OCI-LY1 (cell line): Measurements from ENCODE around the gene WDR13.
"Not testable (repeated sequence)": the region's sequence is repeated elsewhere in the genome, so short reads cannot be mapped to it uniquely, and the experiment has no call there.

Source experiments
- H2AFZ ChIP-seq: fragments of 200-600 bp; sonication (generic), shearing (Covaris generic); 2 replicates; pipeline ENCODE4 v1.6.0; 2014; ENCODE audit warnings: antibody characterized with exemption, mild to moderate bottlenecking, low read length
- H3F3A ChIP-seq: fragments of 200-600 bp; sonication (generic), shearing (Covaris generic); 2 replicates; pipeline ENCODE4 v1.6.0; 2014; ENCODE audit warnings: mild to moderate bottlenecking, antibody characterized with exemption, low read length, moderate library complexity; ENCODE audit not compliant: insufficient read depth
- H3K27ac ChIP-seq: fragments of 200-600 bp; sonication (generic); 2 replicates; pipeline ENCODE4 v1.5.1; 2014; ENCODE audit warnings: low read length, mixed run types, mild to moderate bottlenecking, low read depth; ENCODE audit not compliant: poor library complexity, severe bottlenecking
- H3K27me3 ChIP-seq: fragments of 200-600 bp; sonication (generic); 2 replicates; pipeline ENCODE4 v1.6.0; 2014; ENCODE audit warnings: antibody characterized with exemption, mild to moderate bottlenecking, low read length, moderate library complexity; ENCODE audit not compliant: insufficient read depth
- H3K36me3 ChIP-seq: fragments of 200-600 bp; sonication (generic); 2 replicates; pipeline ENCODE4 v1.6.1; 2014; ENCODE audit warnings: mild to moderate bottlenecking, antibody characterized with exemption, low read length, moderate library complexity, mixed read lengths; ENCODE audit not compliant: insufficient read depth
- H3K4me1 ChIP-seq: fragments of 200-600 bp; sonication (generic); 2 replicates; pipeline ENCODE4 v1.5.1; 2014; ENCODE audit warnings: mild to moderate bottlenecking, low read length, moderate library complexity; ENCODE audit not compliant: insufficient read depth, severe bottlenecking
- H3K4me2 ChIP-seq: fragments of 200-600 bp; sonication (generic), shearing (Covaris generic); 2 replicates; pipeline ENCODE4 v1.6.1; 2014; ENCODE audit warnings: low read length
- H3K4me3 ChIP-seq: fragments of 200-600 bp; sonication (generic); 2 replicates; pipeline ENCODE4 v1.5.1; 2014; ENCODE audit warnings: low read length, low read depth, mild to moderate bottlenecking, mixed read lengths; ENCODE audit not compliant: poor library complexity, severe bottlenecking
- H3K79me2 ChIP-seq: fragments of 200-600 bp; shearing (Covaris generic); 2 replicates; pipeline ENCODE4 v1.6.1; 2016; ENCODE audit warnings: mixed run types, low read length, mixed read lengths; ENCODE audit not compliant: insufficient read depth
- H3K9ac ChIP-seq: fragments of 200-600 bp; sonication (generic), shearing (Covaris generic); 2 replicates; pipeline ENCODE4 v1.6.1; 2014; ENCODE audit warnings: mild to moderate bottlenecking, low read length, mixed read lengths
- H3K9me2 ChIP-seq: fragments of 200-600 bp; sonication (generic), shearing (Covaris generic); 2 replicates; pipeline ENCODE4 v1.6.1; 2014; ENCODE audit warnings: low read depth, mild to moderate bottlenecking, low read length, mixed read lengths
- H3K9me3 ChIP-seq: fragments of 200-600 bp; shearing (Covaris generic); 2 replicates; pipeline ENCODE4 v1.6.1; 2014; ENCODE audit warnings: low read length, mixed read lengths
- H4K20me1 ChIP-seq: fragments of 200-600 bp; sonication (generic), shearing (Covaris generic); 2 replicates; pipeline ENCODE4 v1.6.0; 2016; ENCODE audit warnings: mild to moderate bottlenecking, low read length; ENCODE audit not compliant: insufficient read depth
- EZH2 ChIP-seq: fragments of 200-600 bp; sonication (generic), shearing (Covaris generic); IDR thresholded peaks from 2 replicates; pipeline ENCODE4 v1.8.0; 2017; ENCODE audit warnings: borderline replicate concordance, mixed run types, mild to moderate bottlenecking, antibody characterized with exemption, low read length, moderate library complexity, mixed read lengths
- TF ChIP-seq, protein P1 (sequence below): fragments of 200-600 bp; sonication (generic), shearing (Covaris generic); IDR thresholded peaks from 2 replicates; pipeline ENCODE4 v1.5.1; 2017; ENCODE audit warnings: mild to moderate bottlenecking, antibody characterized with exemption, low read length, moderate library complexity, mixed read lengths

The WDR13 gene

DNA sequence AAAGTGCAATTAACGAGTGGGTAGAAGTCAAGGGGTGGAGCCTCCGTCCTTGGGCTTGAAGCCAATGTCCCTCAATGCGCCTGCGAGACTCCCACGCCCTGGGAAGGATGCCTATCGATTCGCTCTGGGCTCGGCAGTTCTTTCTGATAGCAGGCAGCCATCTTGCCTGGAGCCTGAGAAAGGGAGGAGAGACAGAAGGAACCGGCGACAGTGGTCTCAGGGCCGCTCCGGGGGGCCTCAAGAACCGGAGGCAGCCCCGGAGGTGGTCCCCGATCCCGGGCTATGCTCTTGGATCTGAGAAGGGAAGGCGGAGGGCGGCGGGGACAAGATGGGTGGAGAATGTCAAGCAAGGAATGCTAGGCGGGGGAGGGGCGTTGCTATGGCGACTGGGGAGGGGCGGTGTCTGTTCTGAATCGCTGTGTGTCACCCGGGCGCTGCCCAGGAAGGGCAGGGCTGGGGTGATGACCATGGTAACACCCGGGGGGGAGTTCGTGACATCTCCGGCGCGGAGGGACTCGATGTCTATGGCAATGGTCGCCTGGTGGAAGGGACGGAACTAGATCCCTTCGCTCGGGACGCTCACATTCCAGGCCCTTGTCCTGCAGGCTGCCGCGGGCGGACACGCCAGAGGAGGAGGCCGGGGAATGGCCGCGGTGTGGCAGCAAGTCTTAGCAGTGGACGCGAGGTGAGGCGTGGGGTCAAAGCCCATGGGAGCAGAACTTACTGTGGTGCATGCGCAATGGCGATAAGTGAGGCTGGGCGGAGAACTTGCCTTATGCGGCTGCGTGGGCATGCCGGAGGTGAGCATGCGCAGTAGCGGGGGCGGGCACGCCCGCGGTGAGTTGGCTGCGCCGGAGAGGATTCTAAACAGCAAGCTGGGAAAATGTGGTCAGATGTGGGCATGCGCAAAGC, at the start of gene WDR13:
TSS of gene WDR13 (plus strand) at position 140 of the 912 bp plus-strand sequence. CDS start at position 645, 505 bp downstream.
- Histone ChIP-seq H3K79me2 (no peaks in the 10 kb centered on the region), H3K9ac (peak within 1 kb of the TSS; percentile 98), H3K27me3 (no peaks in the 10 kb centered on the region), H3K4me2 (peak within 1 kb of the TSS; percentile 83), H3K9me3 (no peaks in the 10 kb centered on the region), H3K27ac (peak within 1 kb of the TSS; percentile 90), H3F3A (no peaks in the 10 kb centered on the region), H3K4me3 (peak within 1 kb of the TSS; percentile 97), H3K9me2 (no peaks in the 10 kb centered on the region), H3K4me1 (peaks cover 7% of the 10 kb centered on the region), H3K36me3 (no peaks in the 10 kb centered on the region), H4K20me1 (no peaks in the 10 kb centered on the region), H2AFZ (no peak within 1 kb of the TSS)
- no peak for TF ChIP-seq EZH2
- TF ChIP-seq, protein P1, sequence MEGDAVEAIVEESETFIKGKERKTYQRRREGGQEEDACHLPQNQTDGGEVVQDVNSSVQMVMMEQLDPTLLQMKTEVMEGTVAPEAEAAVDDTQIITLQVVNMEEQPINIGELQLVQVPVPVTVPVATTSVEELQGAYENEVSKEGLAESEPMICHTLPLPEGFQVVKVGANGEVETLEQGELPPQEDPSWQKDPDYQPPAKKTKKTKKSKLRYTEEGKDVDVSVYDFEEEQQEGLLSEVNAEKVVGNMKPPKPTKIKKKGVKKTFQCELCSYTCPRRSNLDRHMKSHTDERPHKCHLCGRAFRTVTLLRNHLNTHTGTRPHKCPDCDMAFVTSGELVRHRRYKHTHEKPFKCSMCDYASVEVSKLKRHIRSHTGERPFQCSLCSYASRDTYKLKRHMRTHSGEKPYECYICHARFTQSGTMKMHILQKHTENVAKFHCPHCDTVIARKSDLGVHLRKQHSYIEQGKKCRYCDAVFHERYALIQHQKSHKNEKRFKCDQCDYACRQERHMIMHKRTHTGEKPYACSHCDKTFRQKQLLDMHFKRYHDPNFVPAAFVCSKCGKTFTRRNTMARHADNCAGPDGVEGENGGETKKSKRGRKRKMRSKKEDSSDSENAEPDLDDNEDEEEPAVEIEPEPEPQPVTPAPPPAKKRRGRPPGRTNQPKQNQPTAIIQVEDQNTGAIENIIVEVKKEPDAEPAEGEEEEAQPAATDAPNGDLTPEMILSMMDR: no peak

DNA sequence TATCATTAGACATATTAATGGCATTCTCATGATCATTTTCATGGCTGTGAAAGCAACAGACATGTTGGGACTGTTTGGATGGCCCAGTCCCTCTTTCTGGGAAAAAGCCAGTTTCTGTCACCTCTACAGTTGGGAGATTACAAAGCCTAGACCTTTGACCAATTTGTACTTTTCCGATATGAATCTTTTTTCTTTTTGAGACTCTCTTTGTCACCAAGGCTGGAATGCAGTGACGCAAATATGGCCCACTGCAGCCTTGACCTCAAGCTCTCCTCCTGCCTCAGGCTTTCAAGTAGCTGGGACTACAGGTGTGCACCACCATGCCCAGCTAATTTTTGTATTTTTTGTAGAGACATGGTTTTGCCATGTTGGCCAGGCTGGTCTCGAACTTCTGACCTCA, 48.4 kb upstream of the WDR13 start:
- no peaks in the 10 kb centered on the region for H3K9me2 ChIP-seq
- H3K9me3 ChIP-seq: no peaks in the 10 kb centered on the region
- H3K4me3 ChIP-seq: no peak overlapping the region
- no peaks in the 10 kb centered on the region for H3K79me2 ChIP-seq
- no peak overlapping the region for H3K27ac ChIP-seq
- no peaks in the 10 kb centered on the region for H3K27me3 ChIP-seq
- H3F3A ChIP-seq: no peaks in the 10 kb centered on the region
- H2AFZ ChIP-seq: no peak overlapping the region
- TF ChIP-seq, protein P1: no peak
- TF ChIP-seq EZH2: no peak
- H3K4me2 ChIP-seq: no peak overlapping the region
- H3K9ac ChIP-seq: no peak overlapping the region
- H3K36me3 ChIP-seq: peaks cover 12% of the 10 kb centered on the region
- H4K20me1 ChIP-seq: no peaks in the 10 kb centered on the region
- no peaks in the 10 kb centered on the region for H3K4me1 ChIP-seq

- H4K20me1 ChIP-seq, H3K9me3 ChIP-seq, H3K4me2 ChIP-seq, H3K4me1 ChIP-seq, H3K27me3 ChIP-seq, H3K9ac ChIP-seq, H3K9me2 ChIP-seq, H3K27ac ChIP-seq, H3F3A ChIP-seq, H3K79me2 ChIP-seq, H2AFZ ChIP-seq, H3K4me3 ChIP-seq: not testable (repeated sequence)
- H3K36me3 ChIP-seq: peaks cover 24% of the 10 kb centered on the region
These were observed 41.5 kb upstream of the WDR13 start for GRCh38 chrX:48555731-48556325.
